8988T (cell line): ENCODE data around the gene CRLF1.
A peak's percentile ranks its signal among the peaks of the same experiment; 100 is the strongest.
"Not testable (repeated sequence)": the region's sequence is repeated elsewhere in the genome, so short reads cannot be mapped to it uniquely, and the experiment has no call there.

ENCODE experiments used
- DNase-seq: peaks from one replicate; pipeline ENCODE4 v3.0.0; 2011

CRLF1 gene

DNA sequence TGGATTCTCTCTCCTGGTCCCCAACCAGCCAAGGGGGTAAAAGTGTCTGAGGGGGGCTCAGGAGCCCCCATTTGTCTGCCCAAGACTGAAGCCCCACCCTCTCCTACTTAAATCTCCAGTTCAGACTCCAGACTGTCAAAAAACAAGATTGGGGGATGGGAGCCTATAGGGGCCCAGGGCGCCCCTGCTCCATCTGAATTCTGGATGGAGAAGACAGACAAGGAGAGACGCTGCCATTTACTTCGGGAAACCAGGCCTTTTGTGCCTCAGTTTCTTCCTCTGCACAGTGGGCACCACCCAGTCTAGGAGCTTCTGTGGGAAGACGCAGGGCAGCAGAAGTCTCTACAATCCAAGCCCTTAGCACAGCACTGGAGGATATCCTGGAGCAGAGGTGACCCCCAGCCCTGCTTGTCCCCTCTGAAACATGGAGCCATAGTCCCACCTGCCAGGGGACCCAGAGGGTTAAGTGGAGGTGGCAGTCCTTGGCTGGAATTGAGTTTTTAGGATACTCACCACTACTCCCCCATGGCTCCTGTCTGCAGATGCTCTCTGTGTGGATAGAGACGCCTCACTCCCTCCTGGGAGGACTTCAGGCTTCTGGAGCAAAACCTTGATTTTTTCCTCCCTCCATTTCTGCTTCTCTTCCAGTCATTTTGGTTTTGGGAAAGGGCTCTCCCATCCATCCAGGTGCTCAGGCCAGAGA, 1.7 kb upstream of the CRLF1 start:
- peak; percentile 48 for DNase-seq

DNA sequence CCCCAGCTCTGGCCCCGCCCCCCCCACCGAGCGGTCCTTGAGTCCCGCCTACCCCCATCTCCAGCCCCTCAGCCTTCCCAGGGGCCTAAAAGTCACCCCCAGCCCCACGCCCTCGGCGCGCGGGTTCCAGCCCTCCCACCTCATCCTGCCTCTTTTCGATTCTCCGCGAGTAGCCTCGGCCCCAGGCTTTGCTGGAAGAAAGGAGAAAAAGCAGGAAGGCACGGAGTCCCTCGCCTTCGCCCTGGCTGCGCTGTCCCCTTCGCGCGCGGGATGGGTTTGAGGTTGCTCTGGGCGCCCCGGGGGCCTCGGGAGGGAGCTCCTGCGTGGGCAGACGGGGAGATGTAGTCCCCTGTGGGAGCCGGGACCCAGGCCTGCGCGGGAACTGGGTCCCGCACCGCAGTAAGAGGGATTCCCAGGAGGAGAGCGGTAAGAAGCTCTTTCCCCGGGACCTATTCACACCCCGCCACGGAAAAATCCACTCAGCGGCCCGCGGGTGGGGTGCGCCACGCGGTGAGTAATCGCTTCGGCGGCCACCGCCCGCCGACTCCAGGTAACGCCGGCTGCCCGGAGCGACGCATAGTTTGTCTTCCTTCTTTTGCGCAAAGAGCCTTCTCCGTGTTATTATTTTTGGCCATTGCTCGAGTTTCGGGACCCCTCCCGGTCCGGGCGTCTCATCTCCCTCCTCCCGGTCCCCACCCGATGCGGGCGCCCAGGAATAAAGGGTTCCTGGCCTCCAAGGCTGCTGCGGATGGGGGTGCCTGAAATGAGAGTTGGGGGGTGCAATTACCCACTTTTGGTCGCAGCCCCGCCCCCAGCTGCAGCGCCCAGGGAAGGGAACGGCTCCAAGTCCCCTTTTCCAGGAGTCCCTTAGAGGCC, 865 bp upstream of the CRLF1 start:
- DNase-seq, result peak; percentile 88

DNA sequence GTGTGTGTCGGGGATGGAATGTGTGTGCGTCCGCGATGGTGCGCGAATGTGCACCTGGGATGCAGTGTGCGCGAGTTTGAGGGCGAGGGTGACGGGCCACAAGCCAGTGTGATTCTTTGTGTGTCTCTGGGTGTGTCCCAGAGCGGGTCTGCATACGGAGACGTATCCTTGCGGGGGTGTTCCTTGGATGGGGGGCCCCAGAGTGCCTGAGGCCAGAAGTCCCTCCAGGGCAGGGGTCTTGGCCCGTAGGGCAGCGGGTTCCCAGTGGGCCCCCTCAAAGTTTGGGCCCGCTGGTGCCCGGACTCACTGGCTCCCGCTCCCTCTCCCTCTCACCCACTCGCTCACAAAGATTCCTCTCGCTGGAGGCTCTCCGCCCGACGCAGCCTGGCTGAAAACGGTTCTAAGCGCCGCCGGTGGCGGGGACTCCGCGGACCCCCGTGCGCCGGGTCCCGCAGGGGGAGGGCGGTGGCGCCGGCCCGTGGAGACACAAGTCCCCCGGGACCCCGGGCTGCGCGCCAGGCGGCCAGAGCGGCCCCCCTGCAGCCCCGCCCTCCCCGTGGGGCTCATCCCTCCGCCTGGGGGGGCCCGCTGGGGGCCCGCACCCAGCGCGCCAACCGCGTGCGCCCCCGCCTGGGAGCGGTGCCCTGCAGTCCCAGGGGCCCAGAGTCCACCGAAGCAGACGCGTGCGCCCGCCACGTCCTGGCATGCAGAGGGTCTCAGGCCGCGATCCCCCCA, 886 bp downstream of the CRLF1 start:
- DNase-seq, result no peak

DNA sequence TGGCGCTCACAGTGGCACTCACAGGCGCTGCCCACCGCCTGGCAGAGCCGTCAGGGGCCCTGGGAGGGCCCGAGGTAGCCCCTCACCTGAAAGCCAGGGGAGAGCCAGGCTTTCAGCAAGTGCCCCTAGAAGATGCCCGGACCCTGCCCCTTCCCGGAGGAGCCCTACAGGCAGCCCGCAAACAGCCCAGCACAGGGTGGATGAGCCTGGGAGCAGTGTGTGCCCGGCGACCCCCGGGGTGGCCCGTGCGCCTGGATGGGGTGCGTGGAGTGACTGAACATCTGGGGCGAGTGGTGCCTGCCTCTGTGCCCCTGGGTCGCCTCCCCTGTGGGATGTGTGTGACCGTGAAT, 1.4 kb downstream of the CRLF1 start:
- DNase-seq, result no peak

DNA sequence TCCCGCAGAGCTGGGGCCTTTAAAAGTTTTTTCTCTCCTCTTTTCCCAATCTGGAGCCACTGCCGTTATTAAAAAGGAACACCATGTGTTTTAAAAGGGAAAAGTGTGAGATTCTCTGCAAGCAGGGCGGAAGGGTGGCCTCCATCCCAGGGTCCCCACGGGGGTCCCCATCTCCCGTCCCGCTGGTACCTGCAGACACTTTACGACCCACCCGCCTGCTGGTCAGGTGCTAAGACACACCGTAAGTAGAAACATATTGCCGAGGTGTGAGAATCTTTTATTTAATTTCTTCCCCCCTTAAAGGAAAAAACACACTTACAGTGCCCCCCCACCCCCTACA, 1.8 kb downstream of the CRLF1 start:
- DNase-seq, result no peak

DNA sequence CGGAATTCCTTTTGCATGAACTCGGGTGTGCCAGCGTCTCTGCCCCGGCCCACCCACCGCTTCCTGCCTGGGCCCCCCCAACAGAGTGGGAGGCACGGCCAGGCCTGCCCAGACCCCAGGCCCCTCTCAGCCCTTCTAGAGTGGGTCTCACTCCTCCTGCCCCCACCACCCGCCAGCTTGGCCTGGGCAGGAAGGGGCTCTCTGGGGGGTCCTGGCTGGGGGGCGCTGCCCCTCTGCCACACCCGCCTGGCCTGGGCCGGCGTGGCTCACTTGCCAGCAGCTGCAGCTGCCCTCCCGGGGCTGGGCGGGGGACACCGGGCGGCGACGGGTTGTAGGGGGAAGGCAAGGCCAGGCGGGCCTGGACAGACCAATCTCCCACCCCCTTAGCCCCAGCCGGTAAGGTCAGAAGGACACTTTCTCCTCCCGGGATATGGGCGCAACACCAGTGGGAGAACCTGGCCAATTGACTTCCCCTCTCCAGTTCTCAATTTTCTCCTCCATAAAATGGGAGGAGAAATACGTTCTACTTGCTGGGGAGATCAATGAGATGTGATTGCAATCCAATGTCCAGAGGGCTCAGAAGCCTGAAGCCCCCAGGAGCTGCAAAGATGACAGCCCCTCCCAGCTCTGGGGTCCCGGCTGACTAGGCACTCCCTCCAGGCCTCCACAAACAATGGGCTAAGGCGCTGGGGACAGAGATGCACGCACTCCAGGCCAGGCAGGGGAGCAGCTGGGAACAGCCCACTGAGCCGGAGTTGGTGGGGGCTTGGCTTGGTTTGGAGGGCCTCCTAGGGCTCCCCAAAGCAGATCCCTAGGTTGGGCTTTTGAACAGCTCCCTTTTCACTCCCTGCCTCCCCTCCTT, 2.4 kb downstream of the CRLF1 start:
- DNase-seq, result no peak

DNA sequence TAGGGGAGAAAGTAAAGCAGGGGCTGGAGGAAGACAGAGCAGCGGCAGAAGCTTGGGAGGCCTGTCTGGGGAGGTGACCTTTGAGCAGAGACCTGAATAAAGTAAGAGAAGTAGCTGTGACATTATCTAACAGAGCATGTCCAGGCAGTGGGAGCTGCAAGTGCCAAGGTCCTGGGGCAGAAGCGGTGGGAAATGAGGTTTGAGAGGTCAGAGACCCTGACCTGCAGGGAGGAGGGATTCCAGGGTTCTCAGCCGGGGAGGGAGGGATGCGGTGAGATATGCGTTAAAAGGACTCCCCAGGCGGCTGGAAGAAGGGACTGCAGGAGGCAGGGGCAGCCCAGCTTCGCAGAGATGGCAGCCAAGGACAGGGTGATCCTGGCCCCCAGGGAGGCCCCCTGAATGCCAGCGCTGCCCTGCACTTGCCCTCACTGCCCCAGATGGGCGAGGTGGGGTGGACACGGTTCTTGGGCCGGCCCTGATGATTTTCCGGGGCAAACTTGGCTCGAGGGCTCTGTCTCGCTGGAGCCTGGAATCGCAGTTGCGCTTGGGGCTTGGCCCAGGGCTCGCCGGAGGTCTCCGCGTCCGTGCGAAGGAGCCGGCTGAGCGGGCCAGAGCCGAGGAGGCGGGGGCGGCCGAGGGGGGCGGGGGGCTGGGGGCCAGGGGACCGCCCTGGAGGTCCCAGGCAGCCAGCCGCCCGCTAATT, 3.2 kb downstream of the CRLF1 start:
- DNase-seq, result peak; percentile 90

DNA sequence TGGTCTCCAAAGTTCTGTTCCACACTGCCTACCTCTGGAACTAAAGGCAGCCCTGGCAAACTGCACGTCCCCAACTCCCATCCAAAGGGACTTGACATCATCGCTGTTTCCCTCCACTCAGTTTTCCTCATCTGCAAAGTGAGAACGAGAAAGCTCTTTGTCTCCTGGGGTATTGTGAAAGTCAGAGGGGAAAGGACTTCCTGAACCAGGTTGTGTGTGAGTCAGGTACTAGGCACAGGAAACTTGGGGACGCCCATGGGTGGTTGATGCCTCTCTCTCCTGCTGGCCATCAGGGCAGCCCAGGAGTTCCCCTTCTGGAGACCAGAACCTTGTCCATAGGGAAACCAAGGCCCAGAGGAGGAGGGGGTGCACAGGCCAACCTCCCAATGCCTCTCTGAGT, 4.7 kb downstream of the CRLF1 start:
- DNase-seq, result no peak

DNA sequence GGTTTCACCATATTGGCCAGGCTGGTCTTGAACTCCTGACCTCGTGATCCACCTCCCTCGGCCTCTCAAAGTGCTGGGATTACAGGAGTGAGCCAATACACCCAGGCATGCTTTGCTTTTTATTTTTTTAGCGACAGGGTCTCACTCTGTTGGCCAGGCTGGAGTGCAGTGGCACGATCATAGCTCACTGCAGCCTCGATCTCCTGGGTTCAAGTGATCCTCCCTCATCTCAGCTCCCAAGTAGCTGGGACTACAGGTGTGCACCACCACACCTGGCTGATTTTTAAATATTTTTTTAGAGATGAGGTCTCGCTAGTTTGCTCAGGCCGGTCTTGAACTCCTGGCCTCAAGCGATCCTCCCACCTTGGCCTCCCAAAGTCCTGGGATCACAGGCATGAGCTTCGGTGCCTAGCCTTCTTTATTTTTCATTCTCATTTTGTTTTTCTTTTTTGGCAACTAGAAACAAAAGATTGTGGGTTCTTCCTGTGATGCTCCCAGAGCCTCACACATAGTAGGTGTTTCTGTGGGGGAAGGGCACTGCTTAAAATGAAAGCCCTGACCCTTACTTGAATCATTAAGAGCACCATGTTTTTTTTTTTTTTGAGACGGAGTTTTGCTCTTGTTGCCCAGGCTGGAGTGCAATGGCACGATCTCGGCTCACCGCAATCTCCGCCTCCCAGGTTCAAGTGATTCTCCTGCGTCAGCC, 5.8 kb downstream of the CRLF1 start:
- DNase-seq, result not testable (repeated sequence)

DNA sequence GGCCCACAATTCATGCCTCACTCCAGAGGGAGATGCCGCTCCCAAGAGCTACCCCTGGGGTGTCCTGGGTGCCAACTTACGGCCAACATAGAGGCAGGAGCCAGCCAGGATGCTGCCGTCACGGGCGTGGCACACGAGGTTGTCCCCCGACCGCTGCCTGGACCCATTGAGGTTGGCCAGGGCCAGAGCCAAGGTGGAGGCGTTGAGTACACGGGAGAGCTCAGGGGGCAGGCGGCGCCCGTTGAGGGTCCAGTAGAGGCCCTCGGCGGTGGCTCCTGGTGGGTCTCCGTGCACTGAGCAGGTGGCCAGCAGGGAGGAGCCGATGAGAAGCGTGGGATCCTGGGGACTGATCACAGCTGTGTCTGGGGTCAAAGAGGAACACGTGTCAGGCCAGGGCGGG, 7.1 kb downstream of the CRLF1 start:
- DNase-seq, result no peak

DNA sequence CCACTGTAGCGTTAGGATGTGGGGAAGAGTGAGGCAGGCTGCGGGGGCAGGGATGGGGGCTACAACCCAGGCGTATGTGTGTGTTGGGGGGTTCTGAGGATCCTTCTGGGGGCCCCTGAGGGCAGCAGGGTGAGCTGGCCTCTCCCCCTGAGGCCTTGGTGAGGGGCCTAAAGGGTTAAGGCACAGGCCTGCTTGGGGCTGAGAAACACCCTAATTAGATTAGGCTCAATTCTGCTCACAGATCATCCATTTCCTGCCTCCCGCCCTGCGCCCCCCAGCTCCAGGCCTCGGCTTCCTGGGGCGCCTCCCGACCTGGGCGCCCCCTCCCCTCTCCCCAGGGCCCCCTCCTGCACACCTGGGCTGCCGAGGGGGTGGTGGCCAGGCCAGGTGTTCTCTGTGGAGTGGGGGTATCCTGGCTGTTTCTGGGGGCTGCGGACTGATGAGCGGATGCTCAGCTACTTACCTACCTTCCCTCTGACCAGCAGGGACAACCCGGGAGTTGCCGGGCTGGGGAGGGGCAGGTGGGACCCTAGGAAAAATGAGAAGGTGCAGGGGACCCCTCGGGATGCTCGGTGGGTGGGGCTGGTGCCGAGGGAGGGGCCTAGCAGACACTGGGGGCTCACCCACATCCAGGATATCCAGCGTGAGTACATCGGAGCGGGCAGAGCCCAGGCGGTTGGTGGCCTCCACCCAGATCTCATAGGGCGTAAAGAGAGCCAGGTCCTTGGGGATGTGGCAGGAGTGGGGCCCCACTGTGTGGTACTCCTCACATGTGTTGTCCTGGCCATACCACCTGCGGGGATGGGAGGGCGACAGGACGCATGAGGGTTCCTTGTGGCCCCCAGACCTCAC, 8.6 kb downstream of the CRLF1 start:
- DNase-seq, result no peak

DNA sequence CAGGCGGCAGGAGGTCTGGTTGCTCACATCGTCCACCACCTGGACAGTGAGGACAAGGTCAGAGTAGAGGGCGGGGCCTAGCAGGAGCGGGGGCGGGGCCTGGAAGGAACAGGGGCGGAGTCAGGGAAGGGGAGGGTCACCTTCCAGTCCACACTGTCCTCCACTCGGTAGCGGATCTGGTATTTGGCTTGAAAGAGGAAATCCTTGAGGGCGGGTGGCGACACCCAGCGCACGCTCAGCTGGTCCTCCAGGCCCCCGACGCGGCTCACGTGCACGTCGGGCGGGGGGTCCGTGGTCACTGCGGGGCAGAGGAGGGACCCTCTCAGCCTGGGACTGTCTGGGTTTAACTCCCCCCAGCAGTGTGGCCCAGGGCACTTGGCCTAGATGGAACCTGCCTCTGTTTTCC, 9.8 kb downstream of the CRLF1 start:
- peak; percentile 71 for DNase-seq

DNA sequence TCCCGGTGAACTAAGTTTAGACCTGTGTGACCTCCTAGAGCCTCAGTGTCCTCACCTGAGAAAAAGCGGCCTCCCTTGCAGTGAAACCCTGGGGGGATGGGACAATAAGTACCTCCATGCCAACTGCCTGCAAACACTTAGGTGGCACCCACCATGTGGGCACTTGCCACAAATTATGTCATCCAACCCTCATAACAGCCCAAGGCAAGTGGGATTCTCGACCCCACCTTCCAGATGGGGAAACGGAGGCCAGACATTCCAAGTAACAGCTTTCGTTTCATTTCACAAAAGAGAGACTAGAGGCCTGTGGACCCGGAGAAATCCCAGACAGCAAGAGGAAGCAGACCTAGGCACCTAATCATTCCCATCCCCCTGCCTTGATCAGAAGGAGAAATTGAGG, 11.1 kb downstream of the CRLF1 start:
- no peak for DNase-seq

DNA sequence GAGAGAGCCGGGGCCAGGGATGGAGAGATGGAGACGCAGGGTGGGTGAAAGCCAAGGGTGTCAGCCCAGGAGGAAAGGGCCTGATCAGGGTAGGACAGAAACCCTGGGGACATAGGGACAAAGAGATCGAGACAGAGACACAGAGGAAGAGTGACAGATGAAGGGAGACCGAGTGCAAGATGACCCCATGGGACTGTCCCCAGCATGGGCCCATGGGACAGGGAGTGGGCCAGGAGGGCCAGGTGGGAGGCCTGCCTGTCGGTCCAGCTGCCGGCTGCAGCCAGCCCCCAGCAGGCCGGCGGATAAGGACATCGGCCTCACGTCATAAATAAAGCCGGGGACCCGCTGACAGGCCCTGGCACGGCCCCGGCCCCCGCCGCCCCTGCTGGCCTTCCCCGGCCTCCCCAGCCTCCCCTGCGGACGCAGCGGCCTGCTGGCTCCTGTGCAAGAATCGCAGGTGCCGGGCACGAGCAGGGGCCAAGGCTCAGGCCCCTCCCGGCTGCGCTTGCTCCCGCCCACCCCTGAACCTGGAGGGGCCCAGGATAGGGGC, 11.7 kb downstream of the CRLF1 start:
- DNase-seq, result peak; percentile 51

DNA sequence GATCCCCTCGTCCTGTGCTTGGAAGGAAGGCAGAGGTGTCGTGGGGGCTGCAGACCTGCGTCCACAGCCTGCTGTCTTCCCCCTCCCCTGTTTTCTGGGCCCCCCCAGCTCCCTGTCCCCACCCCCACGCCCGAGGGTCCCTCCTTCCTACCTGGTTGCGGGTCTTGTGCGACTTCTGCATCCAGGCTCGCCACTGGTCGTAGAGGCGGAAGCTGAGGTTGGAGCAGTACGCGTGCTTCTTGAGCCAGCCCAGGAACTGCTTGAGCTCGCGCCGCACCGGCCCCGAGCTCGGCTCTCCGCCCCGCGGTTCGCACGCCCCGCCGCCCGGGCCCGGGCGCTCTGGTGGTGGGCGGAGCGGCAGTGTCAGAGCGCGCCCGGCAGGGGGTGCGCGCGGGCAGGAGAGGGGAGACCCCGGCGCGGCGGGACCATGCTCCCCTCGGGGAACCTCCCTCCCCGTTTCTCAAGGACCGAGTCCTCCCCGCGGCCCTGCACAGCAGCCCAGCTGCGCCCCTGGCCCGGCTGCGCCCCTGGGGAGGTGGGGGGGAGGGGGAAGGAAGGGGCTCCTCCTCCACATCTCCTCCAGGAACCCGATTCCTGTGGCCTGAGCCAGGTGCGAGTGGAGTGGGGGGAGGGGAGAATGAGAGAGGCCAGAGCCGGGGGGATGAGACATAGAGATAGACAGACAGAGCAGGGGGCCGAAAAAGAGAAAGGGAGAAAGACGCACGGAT, 12.3 kb downstream of the CRLF1 start:
- DNase-seq, result peak; percentile 96

DNA sequence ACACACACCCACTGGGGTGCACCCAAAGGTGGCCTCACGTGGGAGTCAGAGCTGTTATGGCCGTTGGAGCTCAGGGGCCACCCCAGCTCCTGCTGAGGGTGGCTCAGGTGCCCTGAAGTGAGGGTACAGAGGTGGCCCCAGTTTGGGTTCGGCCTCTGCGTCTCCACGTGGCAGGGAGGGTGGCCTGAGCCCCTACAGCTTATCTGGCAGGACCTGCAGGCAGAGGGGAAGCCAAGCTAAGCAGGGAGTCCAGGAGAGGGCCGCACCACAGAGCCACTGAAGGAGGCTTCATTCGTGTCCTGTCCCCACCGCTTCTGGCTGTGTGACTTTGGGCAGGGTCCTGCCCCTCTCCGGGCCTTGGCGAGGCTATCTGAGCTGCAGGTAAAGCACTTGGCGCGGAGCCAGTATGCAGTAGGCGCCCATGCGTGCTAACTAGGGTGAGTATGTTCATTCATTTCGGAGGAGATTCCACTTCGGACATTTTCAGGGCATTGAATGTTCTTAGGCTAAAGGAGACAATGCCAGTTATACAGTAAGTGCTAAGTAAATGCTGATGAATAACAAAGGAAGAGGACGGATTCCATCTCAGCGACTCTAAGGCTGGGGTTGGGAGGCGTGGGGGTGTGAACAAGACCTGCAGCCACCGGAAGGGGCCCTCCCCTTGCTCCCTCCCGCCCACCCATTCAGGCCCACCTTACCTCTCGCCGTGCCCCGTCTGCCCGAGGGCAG, 13.1 kb downstream of the CRLF1 start:
- DNase-seq, result no peak

DNA sequence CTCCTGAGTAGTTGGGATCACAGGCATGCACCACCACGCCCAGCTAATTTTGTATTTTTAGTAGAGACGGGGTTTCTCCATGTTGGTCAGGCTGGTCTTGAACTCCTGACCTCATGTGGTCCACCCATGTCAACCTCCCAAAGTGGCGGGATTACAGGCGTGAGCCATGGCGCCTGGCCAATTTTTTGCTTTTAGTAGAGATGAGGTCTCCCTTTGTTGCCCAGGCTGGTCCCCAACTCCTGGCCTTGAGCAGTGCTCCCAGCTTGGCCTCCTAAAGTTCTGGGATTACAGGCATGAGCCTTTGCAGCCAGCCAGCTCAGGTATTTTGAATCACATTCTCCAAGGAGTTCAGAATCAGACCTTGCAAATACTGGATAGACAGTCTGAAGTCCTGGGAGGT, 13.9 kb downstream of the CRLF1 start:
- not testable (repeated sequence) for DNase-seq

DNA sequence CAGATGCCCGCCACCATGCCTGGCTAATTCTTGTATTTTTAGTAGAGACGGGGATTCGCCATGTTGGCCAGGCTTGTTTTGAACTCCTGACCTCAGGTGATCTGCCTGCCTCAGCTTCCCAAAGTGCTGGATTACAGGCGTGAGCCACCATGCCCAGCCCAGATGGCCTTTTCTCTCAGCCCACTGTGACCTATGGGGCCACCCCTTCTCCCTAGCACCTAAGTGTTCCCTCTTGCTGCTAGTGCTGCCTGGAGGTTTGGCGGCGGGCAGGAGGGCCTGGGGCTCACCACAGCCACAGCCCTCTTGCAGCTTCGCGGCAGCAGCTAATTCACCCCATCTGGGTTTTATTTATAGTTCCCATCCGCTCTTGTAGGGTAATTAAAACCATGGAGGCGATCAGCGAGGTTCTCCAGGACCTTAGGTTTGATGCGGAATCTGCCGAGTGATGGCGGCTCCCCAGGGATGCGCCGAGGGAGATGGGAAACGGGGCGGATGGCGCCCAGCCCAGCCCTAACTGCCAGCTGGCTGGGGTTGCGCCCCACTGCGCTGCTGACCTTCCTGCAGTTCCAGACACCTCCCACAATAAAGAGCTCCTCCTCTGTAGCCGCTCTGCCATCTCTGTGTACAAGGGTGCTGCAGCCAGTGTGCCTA, 14.7 kb downstream of the CRLF1 start:
- DNase-seq, result no peak
